ENCODE results near the gene CACNA1B. TPM values are rescaled to one million over a fixed set of nuclear protein-coding genes. Genes with fewer than 3 reads are reported as not detected.
"Not testable (repeated sequence)": the region's sequence is repeated elsewhere in the genome, so short reads cannot be mapped to it uniquely, and the experiment has no call there.

The CACNA1B gene
- total RNA-seq, 1 donor from 2014 or later, result 0.02 TPM

GRCh38 chr9:138142528-138143244 is 265.1 kb downstream of the CACNA1B start:
- H3K27me3 Mint-ChIP-seq (ENCODE audit: low read depth); intact Hi-C loops (cut with micrococcal nuclease); H3K4me3 Mint-ChIP-seq (ENCODE audit: low read depth); H3K4me1 Mint-ChIP-seq (ENCODE audit: low read depth); H3K9me3 Mint-ChIP-seq; DNase-seq (ENCODE audit: low spot score); H3K27ac Mint-ChIP-seq; H3K36me3 Mint-ChIP-seq (ENCODE audit: low read depth): not testable (repeated sequence)

GRCh38 chr9:138143491-138143890 is 265.9 kb downstream of the CACNA1B start:
- DNase-seq (ENCODE audit: low spot score); H3K27me3 Mint-ChIP-seq (ENCODE audit: low read depth); H3K4me1 Mint-ChIP-seq (ENCODE audit: low read depth); H3K27ac Mint-ChIP-seq; intact Hi-C loops (cut with micrococcal nuclease); H3K9me3 Mint-ChIP-seq; H3K4me3 Mint-ChIP-seq (ENCODE audit: low read depth); H3K36me3 Mint-ChIP-seq (ENCODE audit: low read depth): not testable (repeated sequence)

- DNase-seq (ENCODE audit: low spot score), result not testable (repeated sequence)
These were observed 270.0 kb downstream of the CACNA1B start for GRCh38 chr9:138147556-138147955.

GRCh38 chr9:138149672-138150656 is 272.4 kb downstream of the CACNA1B start:
- H3K9me3 Mint-ChIP-seq; H3K27ac Mint-ChIP-seq; intact Hi-C loops (cut with micrococcal nuclease); H3K36me3 Mint-ChIP-seq (ENCODE audit: low read depth); DNase-seq (ENCODE audit: low spot score); H3K4me1 Mint-ChIP-seq (ENCODE audit: low read depth): not testable (repeated sequence)
- Mint-ChIP-seq H3K27me3 (ENCODE audit: low read depth) (peaks cover 10% of the 10 kb centered on the region), H3K4me3 (ENCODE audit: low read depth) (peak overlapping the region; percentile 49)

More at GRCh38 chr9:138147556-138147955, 270.0 kb downstream of the CACNA1B start:
- H3K27me3 Mint-ChIP-seq (ENCODE audit: low read depth), result peaks cover 10% of the 10 kb centered on the region
- H3K36me3 Mint-ChIP-seq (ENCODE audit: low read depth); H3K9me3 Mint-ChIP-seq; H3K4me3 Mint-ChIP-seq (ENCODE audit: low read depth); H3K4me1 Mint-ChIP-seq (ENCODE audit: low read depth); intact Hi-C loops (cut with micrococcal nuclease); H3K27ac Mint-ChIP-seq: not testable (repeated sequence)

GRCh38 chr9:138155788-138156187 is 278.2 kb downstream of the CACNA1B start:
- DNase-seq (ENCODE audit: low spot score); H3K9me3 Mint-ChIP-seq; H3K4me1 Mint-ChIP-seq (ENCODE audit: low read depth); H3K36me3 Mint-ChIP-seq (ENCODE audit: low read depth); H3K27ac Mint-ChIP-seq; H3K4me3 Mint-ChIP-seq (ENCODE audit: low read depth); H3K27me3 Mint-ChIP-seq (ENCODE audit: low read depth); intact Hi-C loops (cut with micrococcal nuclease): not testable (repeated sequence)

GRCh38 chr9:138166793-138167192 is 289.2 kb downstream of the CACNA1B start:
- DNase-seq (ENCODE audit: low spot score); intact Hi-C loops (cut with micrococcal nuclease); H3K4me3 Mint-ChIP-seq (ENCODE audit: low read depth); H3K9me3 Mint-ChIP-seq; H3K4me1 Mint-ChIP-seq (ENCODE audit: low read depth); H3K27ac Mint-ChIP-seq; H3K36me3 Mint-ChIP-seq (ENCODE audit: low read depth); H3K27me3 Mint-ChIP-seq (ENCODE audit: low read depth): not testable (repeated sequence)
